Glutamatergic neuron (in vitro differentiated cells): ENCODE measurements around the gene PPIL1. TPM values are rescaled to one million over a fixed set of nuclear protein-coding genes. Genes with fewer than 3 reads are reported as not detected.
A peak's percentile ranks its signal among the peaks of the same experiment; 100 is the strongest.

Experiments used
- DNase-seq: peaks from one replicate; pipeline ENCODE4 v3.0.0; 2022
- H3K27ac Mint-ChIP-seq: one replicate; pipeline ENCODE4 v1.8.0; 2020; ENCODE audit warnings: mild to moderate bottlenecking, mixed read lengths, inconsistent platforms; ENCODE audit not compliant: unreplicated experiment
- H3K27me3 Mint-ChIP-seq: one replicate; pipeline ENCODE4 v1.8.0; 2020; ENCODE audit warnings: mild to moderate bottlenecking, moderate library complexity, mixed read lengths, inconsistent platforms; ENCODE audit not compliant: unreplicated experiment
- H3K36me3 Mint-ChIP-seq: one replicate; pipeline ENCODE4 v1.8.0; 2020; ENCODE audit warnings: mild to moderate bottlenecking, mixed read lengths, inconsistent platforms; ENCODE audit not compliant: unreplicated experiment
- H3K4me1 Mint-ChIP-seq: one replicate; pipeline ENCODE4 v1.8.0; 2020; ENCODE audit warnings: mild to moderate bottlenecking, low read depth, mixed read lengths, inconsistent platforms; ENCODE audit not compliant: unreplicated experiment
- H3K4me3 Mint-ChIP-seq: one replicate; pipeline ENCODE4 v1.8.0; 2020; ENCODE audit warnings: mild to moderate bottlenecking, mixed read lengths, inconsistent platforms; ENCODE audit not compliant: unreplicated experiment
- H3K9me3 Mint-ChIP-seq: one replicate; pipeline ENCODE4 v1.8.0; 2020; ENCODE audit warnings: mild to moderate bottlenecking, moderate library complexity, mixed read lengths, inconsistent platforms; ENCODE audit not compliant: unreplicated experiment
- CTCF ChIP-seq: fragments of 200-600 bp; sonication (generic); IDR thresholded peaks from one replicate; pipeline ENCODE4 v1.5.0; 2021; ENCODE audit not compliant: partially characterized antibody, unreplicated experiment
- total RNA-seq: library from RNA; stranded (reverse); fragmentation: NEBNext Ultra II Directional; extraction: Animal tissue kit (Norgen Biotek cat#: 25700); gene quantifications from one replicate; pipeline ENCODE4 v1.2.1, GENCODE V29; 2021; ENCODE audit not compliant: unreplicated experiment

The PPIL1 gene
- total RNA-seq, 1 donor from 2014 or later, result 28.6 TPM

GRCh38 chr6:36840432-36841403 lies 33.9 kb downstream of the PPIL1 start:
- peaks cover 10% of the 10 kb centered on the region for H3K9me3 Mint-ChIP-seq
- no peaks in the 10 kb centered on the region for H3K36me3 Mint-ChIP-seq
- H3K4me1 Mint-ChIP-seq, result peaks cover 7% of the 10 kb centered on the region
- no peak for TF ChIP-seq CTCF
- no peak overlapping the region for H3K27ac Mint-ChIP-seq
- H3K4me3 Mint-ChIP-seq, result peak overlapping the region; percentile 87
- H3K27me3 Mint-ChIP-seq, result peaks cover 19% of the 10 kb centered on the region
- peak; percentile 50 for DNase-seq

- DNase-seq, result peak; percentile 74
- Mint-ChIP-seq H3K27ac (no peak overlapping the region), H3K4me3 (peak overlapping the region; percentile 87), H3K36me3 (no peaks in the 10 kb centered on the region), H3K9me3 (peaks cover 12% of the 10 kb centered on the region), H3K27me3 (peaks cover 19% of the 10 kb centered on the region), H3K4me1 (peaks cover 12% of the 10 kb centered on the region)
- TF ChIP-seq CTCF, result peak; percentile 27
Observed at GRCh38 chr6:36839749-36840431, 34.7 kb downstream of the PPIL1 start.

- DNase-seq, result peak; percentile 43
- Mint-ChIP-seq H3K36me3 (no peaks in the 10 kb centered on the region), H3K4me3 (peak within 1 kb of the TSS; percentile 87), H3K4me1 (peaks cover 15% of the 10 kb centered on the region), H3K9me3 (peaks cover 14% of the 10 kb centered on the region), H3K27ac (no peak within 1 kb of the TSS), H3K27me3 (peaks cover 19% of the 10 kb centered on the region)
- no peak for TF ChIP-seq CTCF
Observed at GRCh38 chr6:36838896-36839748, 35.5 kb downstream of the PPIL1 start, which contains the start of gene CPNE5. TSS of gene CPNE5 (minus strand) at chr6:36839444. CDS start at chr6:36839377, 67 bp downstream.

GRCh38 chr6:36837686-36838085 lies 36.9 kb downstream of the PPIL1 start:
- Mint-ChIP-seq H3K27me3 (peaks cover 21% of the 10 kb centered on the region), H3K4me1 (peaks cover 15% of the 10 kb centered on the region), H3K9me3 (peaks cover 16% of the 10 kb centered on the region), H3K4me3 (no peak overlapping the region), H3K36me3 (no peaks in the 10 kb centered on the region), H3K27ac (no peak overlapping the region)
- TF ChIP-seq CTCF, result no peak
- no peak for DNase-seq
